GM18517 (cell line): ENCODE measurements around the gene RAD50.

Experiments
- ATAC-seq: cut with Tn5 transposase; IDR thresholded peaks from one replicate; pipeline ENCODE4 v1.9.1; 2021; ENCODE audit warnings: mild to moderate bottlenecking, moderate library complexity; ENCODE audit not compliant: unreplicated experiment

RAD50 gene

DNA sequence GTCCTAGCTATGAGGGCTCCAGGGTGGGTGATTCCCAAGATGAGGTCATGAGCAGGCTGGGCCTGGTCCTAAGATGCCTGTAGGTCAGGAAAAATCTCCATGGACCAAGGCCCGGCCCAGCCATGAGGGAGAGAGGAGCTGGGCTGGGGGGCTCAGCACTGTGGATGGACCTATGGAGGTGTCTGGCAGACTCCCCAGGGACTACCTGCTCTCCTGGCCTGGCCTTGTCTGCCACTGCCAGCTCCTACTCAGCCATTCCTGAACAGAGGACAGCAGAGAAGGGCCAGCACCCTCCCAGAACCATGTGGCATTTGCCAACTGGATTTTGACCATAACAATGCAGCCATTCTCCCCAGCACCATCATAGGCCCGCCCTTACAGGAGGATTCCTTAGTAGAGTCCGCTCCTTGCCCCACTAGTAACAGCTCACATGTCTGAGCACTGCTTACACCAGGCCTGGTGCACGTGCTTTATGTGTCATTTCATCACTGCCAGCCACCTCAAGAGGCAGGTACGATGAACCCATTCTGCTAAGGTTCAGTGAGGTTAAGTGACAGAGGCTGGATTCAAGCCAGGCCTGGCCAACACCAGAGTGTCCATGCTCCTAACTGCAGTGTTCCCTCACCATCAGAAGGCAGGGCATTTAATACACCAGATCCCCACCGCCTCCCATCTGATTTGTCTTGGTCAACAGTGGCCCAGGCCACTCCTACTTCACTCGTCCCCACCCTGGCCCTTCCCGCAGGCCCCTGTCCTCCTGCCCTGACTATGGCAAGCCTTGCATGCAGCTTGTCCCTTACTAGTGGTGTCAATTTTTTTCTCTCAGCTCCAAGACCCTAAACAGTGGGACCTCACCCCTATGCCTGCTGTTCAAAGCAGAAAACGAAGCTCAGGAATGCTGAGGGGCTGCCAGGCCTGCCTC is 101.9 kb downstream of the RAD50 start:
- ATAC-seq = no peak

DNA sequence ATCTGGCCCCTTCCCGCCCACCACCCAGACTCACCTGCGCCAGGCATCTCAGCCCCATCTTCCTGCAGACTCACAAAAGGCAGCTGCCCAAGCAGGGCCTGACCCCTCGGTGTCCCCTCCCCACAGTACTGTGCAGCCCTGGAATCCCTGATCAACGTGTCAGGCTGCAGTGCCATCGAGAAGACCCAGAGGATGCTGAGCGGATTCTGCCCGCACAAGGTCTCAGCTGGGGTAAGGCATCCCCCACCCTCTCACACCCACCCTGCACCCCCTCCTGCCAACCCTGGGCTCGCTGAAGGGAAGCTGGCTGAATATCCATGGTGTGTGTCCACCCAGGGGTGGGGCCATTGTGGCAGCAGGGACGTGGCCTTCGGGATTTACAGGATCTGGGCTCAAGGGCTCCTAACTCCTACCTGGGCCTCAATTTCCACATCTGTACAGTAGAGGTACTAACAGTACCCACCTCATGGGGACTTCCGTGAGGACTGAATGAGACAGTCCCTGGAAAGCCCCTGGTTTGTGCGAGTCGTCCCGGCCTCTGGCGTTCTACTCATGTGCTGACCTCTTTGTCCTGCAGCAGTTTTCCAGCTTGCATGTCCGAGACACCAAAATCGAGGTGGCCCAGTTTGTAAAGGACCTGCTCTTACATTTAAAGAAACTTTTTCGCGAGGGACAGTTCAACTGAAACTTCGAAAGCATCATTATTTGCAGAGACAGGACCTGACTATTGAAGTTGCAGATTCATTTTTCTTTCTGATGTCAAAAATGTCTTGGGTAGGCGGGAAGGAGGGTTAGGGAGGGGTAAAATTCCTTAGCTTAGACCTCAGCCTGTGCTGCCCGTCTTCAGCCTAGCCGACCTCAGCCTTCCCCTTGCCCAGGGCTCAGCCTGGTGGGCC is 103.1 kb downstream of the RAD50 start:
- no peak for ATAC-seq

DNA sequence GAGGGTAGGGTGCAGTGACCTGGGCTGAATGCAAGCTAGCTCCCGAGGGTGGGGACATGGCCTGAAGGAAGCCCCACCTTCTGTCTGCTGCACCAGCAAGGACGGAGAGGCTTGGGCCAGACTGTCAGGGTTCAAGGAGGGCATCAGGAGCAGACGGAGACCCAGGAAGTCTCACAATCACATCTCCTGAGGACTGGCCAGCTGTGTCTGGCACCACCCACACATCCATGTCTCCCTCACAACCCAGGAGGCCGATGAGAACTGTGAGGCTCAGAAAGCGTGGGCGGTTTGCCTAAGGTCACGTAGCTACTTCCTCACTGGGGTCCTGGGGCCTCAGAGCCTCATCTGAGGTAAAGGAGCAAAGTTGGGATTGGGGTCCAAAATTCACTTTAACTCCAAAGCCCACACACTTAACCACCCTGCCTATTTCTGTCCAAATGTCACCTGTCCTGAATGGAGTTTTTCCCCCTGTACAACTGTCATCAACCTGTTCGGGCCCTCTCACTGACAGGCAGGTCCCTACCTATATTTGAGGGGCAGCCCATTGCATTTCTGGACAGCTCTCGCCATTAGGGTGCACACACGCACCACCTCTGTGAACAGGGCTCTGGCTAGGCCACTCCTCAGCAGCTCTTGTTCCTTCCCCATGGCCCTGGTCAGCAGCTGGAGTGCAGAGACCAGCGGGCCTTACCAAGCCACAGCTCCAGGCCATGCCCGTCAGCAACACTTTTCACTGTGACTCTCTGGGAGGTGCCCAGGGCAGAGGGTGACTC is 104.6 kb downstream of the RAD50 start:
- ATAC-seq = no peak

DNA sequence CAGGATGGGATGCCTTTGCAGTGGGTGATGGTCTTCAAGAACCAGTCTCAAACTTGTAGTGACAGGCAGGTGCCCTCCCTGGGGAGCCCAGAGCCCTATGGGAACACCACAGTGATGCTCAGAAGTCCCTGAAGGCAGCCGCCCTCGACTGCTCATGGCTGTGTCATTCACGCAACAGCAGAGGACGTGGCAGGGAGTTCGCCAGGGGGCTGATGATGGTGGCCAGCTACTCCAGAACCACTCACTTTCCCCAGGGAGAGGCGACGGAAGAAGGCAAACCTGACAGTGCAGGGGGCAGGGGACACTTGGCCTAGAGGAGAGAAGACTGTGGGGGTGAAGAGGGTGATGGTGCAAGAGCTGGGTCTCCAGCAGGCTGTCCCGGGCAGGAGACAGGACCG is 105.2 kb downstream of the RAD50 start:
- no peak for ATAC-seq

DNA sequence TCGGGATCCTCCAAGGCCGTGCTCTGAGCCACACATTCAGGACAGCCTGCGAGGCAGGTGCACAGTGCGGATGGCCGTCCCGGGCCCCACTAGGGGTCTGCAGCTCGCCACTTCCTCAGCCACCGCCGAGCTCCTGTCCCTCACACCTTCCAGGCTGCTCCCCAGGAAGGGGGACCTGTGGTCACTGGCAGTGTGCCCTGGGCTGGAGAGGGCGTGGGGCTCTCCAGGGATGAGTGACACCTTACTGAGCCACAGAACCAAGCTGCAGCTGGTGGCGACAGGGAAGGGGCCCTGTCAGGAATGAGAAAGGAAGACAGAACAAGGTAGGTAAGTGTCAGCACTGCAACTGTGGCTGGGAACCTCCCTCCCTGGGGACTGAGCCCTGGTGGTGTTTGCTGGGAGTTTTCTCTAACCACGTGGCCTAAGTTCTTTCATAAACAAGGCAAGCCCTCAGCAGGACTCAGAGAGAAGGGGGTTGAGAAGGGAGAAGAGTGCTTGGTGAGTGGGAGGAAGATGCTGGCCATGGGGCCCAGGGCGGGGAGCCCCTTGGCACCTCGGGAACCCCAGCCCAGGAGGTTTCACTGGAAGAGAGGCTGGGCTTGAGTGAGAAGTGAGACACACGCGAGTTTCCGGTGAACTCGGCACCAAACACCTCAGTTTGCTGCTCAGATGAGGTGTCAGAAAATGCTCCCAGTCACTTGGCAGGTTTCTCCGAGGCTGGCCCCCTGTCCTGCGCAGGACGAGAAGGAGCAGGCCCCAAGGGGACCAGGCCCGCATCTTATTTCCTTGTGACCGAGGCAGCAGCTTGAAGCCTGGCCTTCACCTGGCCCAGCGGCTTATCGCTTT is 106.4 kb downstream of the RAD50 start:
- peak; percentile 59 for ATAC-seq

DNA sequence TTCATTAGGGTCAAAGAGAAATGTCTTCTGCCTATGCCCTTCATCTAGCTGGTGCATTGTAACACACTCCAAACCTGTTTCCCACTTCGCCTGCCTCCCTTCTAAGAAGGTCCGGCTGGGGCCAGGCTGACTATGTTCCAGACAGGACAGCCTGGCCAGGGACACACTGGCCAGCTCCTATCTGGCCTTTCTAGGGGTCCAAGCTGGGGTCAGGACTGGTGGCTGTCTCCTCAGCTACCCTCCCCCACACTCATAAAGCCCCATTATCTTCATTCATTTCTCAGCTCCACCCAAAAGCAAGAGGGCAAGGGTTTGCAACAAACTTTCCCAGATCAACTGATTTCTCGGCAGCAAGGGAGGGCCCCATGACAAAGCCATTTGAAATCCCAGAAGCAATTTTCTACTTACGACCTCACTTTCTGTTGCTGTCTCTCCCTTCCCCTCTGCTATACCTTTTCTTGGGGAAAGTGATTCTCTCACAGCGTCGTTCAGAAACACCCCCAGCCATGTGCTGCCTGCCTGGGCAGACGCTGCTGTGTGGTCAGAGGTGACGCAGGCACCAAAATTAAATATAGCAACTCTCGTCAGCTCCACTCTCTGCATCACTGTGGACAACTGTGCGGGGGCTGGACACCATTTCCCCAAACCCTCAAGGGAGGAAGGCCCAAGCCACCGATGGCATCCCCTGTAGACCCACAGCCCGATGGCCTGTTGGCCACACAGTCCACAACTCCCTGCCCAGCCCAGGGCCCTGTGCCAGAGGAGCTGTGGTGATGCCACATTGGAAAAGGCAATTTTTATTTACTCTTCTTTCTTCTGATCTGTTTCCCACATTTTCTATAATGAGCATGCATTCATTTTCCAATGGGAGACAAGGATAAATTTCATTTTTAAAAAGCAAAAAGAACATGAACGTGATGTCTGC is 107.3 kb downstream of the RAD50 start:
- peak; percentile 65 for ATAC-seq

DNA sequence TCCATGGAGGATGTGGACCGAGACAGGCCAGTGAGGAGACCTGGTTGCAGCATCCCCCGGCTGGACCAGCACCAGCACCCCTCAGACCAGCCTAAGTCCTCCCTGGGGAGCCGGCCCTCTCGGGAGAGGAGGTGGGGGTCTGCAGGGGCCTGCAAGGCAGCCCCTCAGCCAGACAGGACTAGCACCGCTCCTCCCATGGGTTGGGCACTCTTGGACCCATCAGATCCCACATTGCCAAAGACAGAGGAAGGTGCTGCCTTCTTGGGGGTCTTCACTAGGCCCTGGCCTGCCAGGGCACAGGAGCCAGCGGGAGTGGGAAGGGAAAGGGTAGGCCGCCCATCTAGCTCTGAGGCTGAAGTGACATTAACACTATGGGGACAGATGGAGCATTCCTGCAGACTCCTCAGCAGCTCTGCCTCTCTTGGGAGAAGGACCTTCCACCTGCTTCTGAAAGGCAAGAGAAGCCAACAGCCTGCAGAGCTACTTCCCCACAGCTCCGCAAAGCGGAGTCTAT is 108.0 kb downstream of the RAD50 start:
- ATAC-seq = no peak

DNA sequence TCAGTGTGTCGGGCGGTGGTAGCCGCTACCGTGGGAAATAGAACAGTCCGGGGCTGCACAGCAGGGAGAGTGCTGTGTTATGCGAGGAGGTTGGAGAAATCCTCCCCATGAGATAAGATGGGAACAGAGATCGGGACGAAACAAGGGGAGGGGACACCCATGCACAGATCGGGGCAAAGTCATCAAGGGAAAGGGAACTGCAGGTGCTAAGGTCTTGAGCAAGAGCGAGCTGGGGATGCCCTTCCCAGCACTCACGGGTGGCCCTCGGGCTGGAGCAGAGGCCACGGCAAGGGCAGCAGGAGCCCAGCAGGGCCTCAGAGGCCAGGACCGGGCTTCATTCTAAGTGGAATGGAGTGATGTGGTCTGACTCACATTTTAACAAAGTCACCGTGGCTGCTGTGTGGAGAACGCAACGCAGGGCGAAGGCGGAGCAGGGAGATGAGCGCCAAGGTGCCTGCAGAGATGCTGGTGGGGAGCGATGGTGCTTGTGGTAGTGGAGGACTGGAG is 108.8 kb downstream of the RAD50 start:
- ATAC-seq = no peak

DNA sequence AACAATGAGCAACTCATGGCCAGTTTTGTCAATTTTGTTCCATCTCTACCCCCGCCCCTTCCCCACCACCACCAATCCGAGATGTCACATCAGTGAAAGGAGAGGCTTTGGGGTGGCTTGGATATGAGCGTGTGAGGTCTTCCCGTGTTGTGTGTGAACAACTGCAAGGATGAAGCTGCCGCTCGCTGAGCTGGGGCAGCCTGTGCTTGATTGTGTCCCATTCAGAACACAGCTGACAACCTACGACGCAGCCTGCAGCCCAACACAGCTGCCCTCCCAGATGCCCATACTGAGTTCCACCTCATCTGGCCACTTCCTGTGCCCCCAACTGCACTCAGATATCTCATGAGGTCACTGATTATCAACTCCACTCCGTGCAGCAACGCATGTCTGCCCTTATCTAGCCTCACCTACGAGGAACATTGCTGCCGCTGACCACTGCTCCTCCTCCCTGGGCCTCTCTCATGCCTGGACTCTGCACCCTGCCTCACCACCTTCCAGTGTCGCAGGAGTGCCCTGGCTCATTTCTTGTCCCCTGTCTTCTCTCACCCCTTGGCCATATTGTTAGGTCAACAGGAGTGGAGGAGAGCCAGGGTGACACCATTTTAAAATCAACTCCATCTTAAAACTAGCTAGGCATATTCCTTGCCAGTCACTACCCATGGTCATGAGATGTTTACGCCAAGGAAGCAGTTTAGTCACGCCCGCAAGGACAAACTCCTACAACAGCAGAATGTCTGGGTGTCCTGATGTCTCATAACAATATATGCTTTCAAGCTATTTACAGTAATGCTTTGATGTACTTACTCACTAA is 109.7 kb downstream of the RAD50 start:
- no peak for ATAC-seq

DNA sequence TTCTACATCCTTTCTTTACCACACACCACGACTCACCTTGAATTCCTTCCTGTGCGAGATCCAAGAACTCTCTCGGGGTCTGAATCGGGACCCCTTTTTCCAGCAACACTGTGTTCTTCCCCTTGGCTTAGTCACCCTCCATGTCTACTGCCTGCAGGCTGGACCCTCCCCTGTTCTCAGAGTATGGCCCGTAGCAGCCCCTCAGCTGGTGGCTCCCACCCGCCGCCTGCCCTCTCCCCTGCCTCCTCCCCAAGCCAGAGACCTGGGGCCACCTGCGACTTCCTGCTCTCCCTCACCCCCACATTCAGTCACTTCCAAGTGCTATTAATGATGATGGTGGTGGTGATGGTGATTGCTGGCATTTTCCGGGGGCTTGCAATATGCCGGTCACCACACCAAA is 110.5 kb downstream of the RAD50 start:
- ATAC-seq = no peak

DNA sequence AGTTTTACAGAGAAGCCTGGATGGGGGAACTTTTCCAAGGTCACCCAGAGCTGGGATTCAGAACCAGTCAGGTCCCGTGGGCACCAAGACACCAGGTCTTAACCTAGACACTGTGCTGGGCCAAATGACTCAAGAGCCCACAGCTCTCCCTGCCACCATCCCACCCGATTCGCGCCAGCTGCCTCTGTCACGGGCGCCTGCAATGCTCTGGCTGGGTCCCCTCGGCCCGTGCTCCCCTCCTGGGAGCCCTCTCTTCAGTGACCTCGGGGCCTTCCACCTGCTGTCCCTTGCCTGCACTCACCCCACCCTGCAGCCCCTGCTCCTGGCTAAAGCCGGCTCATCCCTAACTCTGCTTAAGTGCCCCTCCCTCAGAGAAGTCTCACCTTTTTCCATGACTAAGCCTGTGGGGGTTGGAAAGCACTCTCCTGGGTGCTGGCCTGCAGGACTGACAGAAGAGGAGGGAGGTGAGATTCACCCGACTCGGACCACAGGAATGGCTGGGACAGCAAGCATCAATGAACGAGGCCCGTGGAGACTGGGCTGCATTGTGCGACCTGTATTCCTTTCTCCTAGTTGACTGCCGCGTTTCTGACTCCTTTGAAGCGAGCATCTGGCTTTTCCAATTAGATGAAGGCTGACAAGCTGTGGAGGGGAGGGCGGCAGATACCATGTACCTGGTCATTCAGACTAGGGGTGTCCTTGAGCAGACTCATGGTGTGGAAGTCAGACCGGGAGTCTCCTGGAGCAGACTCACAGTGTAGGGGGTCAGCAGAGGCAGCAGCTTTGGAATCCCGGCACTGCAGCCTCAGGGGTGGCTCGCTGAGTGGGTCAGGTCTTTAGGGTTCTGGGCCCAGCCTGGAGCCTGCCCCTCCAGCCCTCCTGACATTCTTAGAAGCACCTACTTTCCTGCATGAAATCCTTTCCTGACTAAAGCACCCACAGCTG is 111.3 kb downstream of the RAD50 start:
- no peak for ATAC-seq

DNA sequence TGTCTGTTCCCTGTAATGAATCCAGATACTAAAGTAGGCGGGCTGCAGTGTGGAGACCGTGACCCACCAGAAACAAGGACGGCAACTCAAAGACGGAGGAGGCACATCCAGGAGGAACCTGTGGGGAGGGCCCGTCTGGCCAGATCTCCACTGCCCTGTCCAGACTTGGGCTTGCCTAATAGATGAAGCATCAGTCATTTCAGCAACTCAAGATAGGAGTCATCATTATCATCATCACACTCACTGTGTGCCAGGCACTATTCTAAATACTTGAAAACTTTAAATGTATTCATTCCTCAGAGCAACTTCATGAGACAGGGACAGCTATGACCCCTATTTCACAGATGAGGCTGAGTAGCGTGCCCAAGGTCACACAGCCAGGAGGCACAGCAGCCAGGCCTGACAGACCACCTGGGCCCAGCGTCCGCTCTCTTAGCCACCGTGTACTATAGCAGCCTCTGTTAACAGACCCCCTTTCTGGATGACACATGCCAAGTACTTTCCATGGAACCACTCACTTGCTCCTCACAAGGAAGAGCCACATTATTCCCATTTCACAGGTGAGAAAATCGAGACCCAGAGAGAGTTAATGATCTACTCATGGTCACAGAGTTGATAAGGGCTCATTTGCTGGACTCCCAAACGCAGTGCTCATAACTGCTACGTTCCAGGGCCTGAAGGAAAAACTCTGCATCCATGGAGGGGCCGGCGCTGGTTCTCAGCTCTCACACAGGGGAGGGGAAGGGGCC is 112.1 kb downstream of the RAD50 start:
- ATAC-seq = no peak

DNA sequence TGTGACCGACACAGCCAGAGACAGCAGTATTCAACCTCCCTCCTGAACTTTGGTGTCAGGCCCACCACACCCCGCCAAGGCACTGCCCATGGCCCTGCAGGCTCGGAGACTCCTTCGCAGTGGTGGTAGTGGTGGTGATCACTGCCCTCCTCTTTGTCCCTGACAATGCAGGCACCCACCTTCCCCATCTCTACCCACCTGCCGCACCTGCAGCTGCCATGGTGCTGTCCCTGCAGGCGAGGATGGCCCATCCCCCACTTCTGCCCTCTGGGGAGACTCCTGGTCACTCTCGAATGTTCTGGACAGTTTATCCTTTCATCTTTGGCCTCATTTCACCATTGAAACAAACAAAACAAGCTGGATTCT is 112.7 kb downstream of the RAD50 start:
- ATAC-seq = no peak

DNA sequence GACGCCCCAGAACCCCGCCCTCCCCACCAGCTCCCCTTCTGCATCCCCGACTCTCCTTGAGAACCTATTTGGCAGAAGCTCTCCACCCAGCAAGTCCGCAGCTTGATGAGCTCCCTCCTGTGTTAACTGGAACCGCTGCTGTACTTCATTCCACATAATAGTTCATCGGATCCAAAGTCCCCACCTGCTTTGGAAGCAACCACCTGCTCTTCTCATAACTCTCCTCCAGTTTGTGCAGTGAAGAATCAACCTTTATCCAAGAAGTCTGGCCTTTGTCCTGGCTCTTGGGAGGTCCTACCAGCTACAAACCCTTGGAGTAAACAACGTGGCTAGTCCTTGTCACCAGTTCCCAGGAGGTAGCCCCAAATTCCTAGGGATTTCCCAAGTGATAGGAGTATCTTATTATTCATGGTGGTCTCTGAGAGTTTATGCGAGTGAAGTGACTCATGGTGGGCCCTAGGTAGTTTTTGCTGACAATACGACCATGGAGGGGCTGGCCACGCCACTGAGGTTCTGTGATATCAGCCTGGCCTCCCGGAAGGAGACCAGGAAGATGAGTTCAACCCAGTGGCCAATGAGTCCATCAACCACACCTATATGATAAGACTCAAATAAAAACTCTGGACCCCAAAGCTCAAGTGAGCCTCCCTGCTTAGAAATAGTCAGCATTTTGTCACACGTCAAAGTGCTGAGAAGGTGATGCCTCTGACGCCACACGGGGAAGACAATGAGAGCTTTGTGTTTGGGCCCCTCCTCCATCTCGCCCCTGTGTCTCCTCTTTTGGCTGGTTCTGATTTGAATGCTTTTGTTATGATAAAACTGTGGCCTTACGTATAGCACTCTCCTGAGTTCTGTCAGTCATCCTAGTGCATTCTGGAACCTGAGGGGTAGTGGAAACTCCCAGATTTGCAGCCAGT is 113.4 kb downstream of the RAD50 start:
- no peak for ATAC-seq

DNA sequence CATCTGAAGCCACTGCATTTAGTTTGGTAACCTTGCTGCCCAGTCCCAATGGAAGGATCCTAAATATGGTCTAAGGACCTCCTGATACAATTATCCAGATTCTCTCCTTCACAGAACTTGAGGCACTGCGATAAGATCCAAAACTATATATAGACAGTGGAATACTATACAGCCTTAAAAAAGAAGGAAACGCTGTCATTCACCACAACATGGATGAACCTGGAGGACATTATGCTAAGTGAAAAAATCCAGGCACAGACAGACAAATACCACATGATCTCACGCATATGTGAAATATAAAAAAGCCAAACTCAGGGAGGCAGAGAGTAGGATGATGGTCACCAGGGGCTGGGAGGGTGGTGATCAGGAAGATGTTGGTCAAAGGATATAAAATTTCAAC is 114.2 kb downstream of the RAD50 start:
- no peak for ATAC-seq
